HepG2 (cell line): ENCODE data around the gene OARD1. TPM values are rescaled to one million over a fixed set of nuclear protein-coding genes. Genes with fewer than 3 reads are reported as not detected.
A peak's percentile ranks its signal among the peaks of the same experiment; 100 is the strongest.

Experiments
- CBX2 ChIP-seq, 2 experiments: fragments of 200-600 bp in 1 of 2; sonication (generic); formaldehyde crosslinking in 1 of 2; IDR thresholded peaks; 2 replicates each; pipeline versions ENCODE4 v1.7.0 to v1.8.1; 2018 to 2022; ENCODE audit warnings: low read depth in 2 of 2, low read length in 1 of 2, mild to moderate bottlenecking in 1 of 2, missing genetic modification reagents in 1 of 2
- CCAR2 ChIP-seq: fragments of 200-400 bp; formaldehyde crosslinking; optimal IDR thresholded peaks from 2 replicates; pipeline ENCODE3; 2018; ENCODE audit warnings: low read depth, mild to moderate bottlenecking, low read length, moderate library complexity
- HNF1B ChIP-seq: sonication (generic); formaldehyde crosslinking; IDR thresholded peaks from 2 replicates; pipeline ENCODE4 v1.5.1; 2020; ENCODE audit warnings: mild to moderate bottlenecking, moderate library complexity, missing genetic modification reagents
- POGK ChIP-seq: sonication (generic); formaldehyde crosslinking; conservative IDR thresholded peaks from 2 replicates; pipeline ENCODE4 v1.8.0; 2022; ENCODE audit warnings: mild to moderate bottlenecking, moderate library complexity, missing genetic modification reagents
- RFX3 ChIP-seq: IDR thresholded peaks from 2 replicates; pipeline ENCODE4 v1.6.1; 2016; ENCODE audit warnings: missing biosample characterization, missing genetic modification reagents
- RXRB ChIP-seq: IDR thresholded peaks from 2 replicates; pipeline ENCODE4 v1.6.1; 2016; ENCODE audit warnings: borderline replicate concordance, missing genetic modification reagents, missing compliant biosample characterization
- TARDBP ChIP-seq: sonication (generic); formaldehyde crosslinking; IDR thresholded peaks from 2 replicates; pipeline ENCODE4 v1.8.0; 2022; ENCODE audit warnings: mild to moderate bottlenecking, missing genetic modification reagents
- ZNF740 ChIP-seq: sonication (generic); formaldehyde crosslinking; IDR thresholded peaks from 2 replicates; pipeline ENCODE4 v1.4.0; 2020; ENCODE audit warnings: missing genetic modification reagents
- ZNF75D ChIP-seq: sonication (generic); formaldehyde crosslinking; IDR thresholded peaks from 2 replicates; pipeline ENCODE4 v1.8.1; 2023; ENCODE audit warnings: missing genetic modification reagents, mild to moderate bottlenecking, borderline replicate concordance
- polyA plus RNA-seq, 8 experiments: library from polyadenylated mRNA; depleted of rRNA in 3 of 8; stranded (reverse) in 7 of 8; unstranded in 1 of 8; fragments of >200 nt; fragmentation: Illumina TruSeq in 4 of 8; extraction: Trizol in 4 of 8; gene quantifications; 2 replicates each; pipeline versions ENCODE4 v1.2.1 to v1.2.3, GENCODE V29; 2011 to 2016; ENCODE audit warnings: low read depth in 4 of 8, missing spikeins in 1 of 8, mixed read lengths in 1 of 8; ENCODE audit not compliant: insufficient read depth in 1 of 8
- total RNA-seq, 5 experiments: library from RNA; depleted of rRNA; stranded (reverse); fragments of >200 nt; fragmentation: Illumina TruSeq; extraction: Trizol; gene quantifications; 2 replicates each; pipeline ENCODE4 v1.2.3, GENCODE V29; 2016; ENCODE audit warnings: low read depth in 1 of 5
- TF ChIP-seq, protein P1 (sequence below): sonication (generic); formaldehyde crosslinking; IDR thresholded peaks from 2 replicates; pipeline ENCODE4 v1.8.1; 2023; ENCODE audit warnings: mild to moderate bottlenecking, missing genetic modification reagents, borderline replicate concordance
- TF ChIP-seq, protein P2 (sequence below): sonication (generic); formaldehyde crosslinking; IDR thresholded peaks from 2 replicates; pipeline ENCODE4 v1.5.0; 2020; ENCODE audit warnings: mild to moderate bottlenecking, missing genetic modification reagents, borderline replicate concordance
- TF ChIP-seq, protein P3 (sequence below): sonication (generic); formaldehyde crosslinking; IDR thresholded peaks from 2 replicates; pipeline ENCODE4 v1.4.0; 2020; ENCODE audit warnings: missing genetic modification reagents, mild to moderate bottlenecking, borderline replicate concordance

Gene OARD1
- total and polyA plus RNA-seq, 2 of the 13 experiments (the other 11 are each of a cell fraction or from before 2014, with no cell fraction given), result 18.4 to 49.0 TPM

DNA sequence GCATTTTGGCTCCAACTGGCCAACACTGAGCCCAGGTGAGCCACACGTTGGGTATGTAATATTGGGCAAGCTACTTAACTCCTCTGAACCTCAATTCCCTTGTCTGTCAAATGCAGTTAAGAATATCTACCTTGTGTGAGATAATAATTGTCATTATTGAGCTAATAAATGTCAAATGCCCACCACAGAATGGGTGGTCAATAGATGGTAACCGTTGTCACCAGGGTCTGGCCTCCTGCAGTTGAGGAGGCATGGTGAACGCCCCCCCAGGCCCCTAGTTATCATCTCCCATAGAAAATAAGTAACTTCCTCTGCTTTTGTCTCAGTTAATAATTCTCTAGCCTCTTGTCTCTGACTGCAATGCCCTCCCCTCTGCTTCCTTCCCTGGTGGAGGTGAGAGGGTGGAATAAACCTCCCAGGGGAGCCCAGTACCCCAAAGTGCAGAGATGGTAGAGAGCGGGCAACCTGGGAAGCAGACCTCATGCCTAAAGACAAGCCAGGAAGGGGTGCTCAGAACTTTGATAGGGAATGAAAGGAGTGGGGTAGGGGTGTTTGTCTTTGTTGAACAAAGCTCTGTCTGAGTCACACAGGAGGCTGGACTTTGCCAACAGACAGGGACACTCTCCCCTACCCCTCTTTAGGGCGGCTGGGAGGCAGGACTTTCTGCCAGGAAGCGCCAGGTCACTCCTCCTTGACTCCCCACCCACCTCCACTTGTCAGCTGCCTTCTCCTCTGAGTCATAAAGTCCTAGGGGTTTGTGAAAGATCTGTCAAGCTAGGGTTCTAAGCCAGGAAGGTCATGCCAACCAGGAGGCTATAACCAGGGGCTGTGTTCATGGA lies 31.8 kb downstream of the OARD1 start (continued):
- TF ChIP-seq RFX3 (CRISPR knock-in tag) (no peak), ZNF75D (CRISPR knock-in tag) (0 out of 2 replicates have a peak, but pooled peaks have one; percentile 31), CBX2 (IDR thresholded peaks at IDR 0.05; ENCODE audit: low read depth, low read length) (no peak), CBX2 (CRISPR knock-in tag; IDR thresholded peaks at IDR 0.05; ENCODE audit: low read depth) (no peak), RXRB (CRISPR knock-in tag) (peak; percentile 75; the same call in 1 of the 2 replicates), CCAR2 (no peak), POGK (CRISPR knock-in tag) (peak; percentile 12; the same call in 1 of the 2 replicates), TARDBP (peak; percentile 62; the same call in 1 of the 2 replicates), ZNF740 (CRISPR knock-in tag) (peak; percentile 82; the same call in 1 of the 2 replicates), HNF1B (CRISPR knock-in tag) (peak; percentile 87)
- TF ChIP-seq, protein P1, sequence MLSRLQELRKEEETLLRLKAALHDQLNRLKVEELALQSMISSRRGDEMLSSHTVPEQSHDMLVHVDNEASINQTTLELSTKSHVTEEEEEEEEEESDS (CRISPR knock-in tag), result no peak; the same call in 1 of the 2 replicates
- TF ChIP-seq, protein P2, sequence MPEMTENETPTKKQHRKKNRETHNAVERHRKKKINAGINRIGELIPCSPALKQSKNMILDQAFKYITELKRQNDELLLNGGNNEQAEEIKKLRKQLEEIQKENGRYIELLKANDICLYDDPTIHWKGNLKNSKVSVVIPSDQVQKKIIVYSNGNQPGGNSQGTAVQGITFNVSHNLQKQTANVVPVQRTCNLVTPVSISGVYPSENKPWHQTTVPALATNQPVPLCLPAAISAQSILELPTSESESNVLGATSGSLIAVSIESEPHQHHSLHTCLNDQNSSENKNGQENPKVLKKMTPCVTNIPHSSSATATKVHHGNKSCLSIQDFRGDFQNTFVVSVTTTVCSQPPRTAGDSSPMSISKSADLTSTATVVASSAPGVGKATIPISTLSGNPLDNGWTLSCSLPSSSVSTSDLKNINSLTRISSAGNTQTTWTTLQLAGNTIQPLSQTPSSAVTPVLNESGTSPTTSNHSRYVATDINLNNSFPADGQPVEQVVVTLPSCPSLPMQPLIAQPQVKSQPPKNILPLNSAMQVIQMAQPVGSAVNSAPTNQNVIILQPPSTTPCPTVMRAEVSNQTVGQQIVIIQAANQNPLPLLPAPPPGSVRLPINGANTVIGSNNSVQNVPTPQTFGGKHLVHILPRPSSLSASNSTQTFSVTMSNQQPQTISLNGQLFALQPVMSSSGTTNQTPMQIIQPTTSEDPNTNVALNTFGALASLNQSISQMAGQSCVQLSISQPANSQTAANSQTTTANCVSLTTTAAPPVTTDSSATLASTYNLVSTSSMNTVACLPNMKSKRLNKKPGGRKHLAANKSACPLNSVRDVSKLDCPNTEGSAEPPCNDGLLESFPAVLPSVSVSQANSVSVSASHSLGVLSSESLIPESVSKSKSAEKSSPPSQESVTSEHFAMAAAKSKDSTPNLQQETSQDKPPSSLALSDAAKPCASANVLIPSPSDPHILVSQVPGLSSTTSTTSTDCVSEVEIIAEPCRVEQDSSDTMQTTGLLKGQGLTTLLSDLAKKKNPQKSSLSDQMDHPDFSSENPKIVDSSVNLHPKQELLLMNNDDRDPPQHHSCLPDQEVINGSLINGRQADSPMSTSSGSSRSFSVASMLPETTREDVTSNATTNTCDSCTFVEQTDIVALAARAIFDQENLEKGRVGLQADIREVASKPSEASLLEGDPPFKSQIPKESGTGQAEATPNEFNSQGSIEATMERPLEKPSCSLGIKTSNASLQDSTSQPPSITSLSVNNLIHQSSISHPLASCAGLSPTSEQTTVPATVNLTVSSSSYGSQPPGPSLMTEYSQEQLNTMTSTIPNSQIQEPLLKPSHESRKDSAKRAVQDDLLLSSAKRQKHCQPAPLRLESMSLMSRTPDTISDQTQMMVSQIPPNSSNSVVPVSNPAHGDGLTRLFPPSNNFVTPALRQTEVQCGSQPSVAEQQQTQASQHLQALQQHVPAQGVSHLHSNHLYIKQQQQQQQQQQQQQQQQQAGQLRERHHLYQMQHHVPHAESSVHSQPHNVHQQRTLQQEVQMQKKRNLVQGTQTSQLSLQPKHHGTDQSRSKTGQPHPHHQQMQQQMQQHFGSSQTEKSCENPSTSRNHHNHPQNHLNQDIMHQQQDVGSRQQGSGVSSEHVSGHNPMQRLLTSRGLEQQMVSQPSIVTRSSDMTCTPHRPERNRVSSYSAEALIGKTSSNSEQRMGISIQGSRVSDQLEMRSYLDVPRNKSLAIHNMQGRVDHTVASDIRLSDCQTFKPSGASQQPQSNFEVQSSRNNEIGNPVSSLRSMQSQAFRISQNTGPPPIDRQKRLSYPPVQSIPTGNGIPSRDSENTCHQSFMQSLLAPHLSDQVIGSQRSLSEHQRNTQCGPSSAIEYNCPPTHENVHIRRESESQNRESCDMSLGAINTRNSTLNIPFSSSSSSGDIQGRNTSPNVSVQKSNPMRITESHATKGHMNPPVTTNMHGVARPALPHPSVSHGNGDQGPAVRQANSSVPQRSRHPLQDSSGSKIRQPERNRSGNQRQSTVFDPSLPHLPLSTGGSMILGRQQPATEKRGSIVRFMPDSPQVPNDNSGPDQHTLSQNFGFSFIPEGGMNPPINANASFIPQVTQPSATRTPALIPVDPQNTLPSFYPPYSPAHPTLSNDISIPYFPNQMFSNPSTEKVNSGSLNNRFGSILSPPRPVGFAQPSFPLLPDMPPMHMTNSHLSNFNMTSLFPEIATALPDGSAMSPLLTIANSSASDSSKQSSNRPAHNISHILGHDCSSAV (CRISPR knock-in tag), result no peak
- TF ChIP-seq, protein P3, sequence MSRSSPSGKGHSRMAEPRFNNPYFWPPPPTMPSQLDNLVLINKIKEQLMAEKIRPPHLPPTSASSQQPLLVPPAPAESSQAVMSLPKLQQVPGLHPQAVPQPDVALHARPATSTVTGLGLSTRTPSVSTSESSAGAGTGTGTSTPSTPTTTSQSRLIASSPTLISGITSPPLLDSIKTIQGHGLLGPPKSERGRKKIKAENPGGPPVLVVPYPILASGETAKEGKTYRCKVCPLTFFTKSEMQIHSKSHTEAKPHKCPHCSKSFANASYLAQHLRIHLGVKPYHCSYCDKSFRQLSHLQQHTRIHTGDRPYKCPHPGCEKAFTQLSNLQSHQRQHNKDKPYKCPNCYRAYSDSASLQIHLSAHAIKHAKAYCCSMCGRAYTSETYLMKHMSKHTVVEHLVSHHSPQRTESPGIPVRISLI, result no peak
